K562 (cell line): Measurements from ENCODE around the gene DCAF7. TPM values are rescaled to one million over a fixed set of nuclear protein-coding genes. Genes with fewer than 3 reads are reported as not detected.

Experiments
- ATAC-seq: fragments of 200-7000 bp; cut with Tn5 transposase; 3 replicates; pipeline ENCODE4 v1.9.1; 2020; ENCODE audit warnings: moderate library complexity
- BruUV-seq: library from RNA; stranded (reverse); fragments of 400-500 nt; replicated peaks from 2 replicates; lab custom pipeline; 2021; lab: Mats Ljungman, UMichigan
- CTCF ChIA-PET: fragments of 300-600 bp; formaldehyde crosslinking; extraction: SDS; loops from one replicate; lab custom pipeline; 2021; ENCODE audit warnings: low intra/inter-chr PET ratio; lab: Yijun Ruan, JAX
- POLR2A ChIA-PET: fragments of 300-600, 350-650 bp; sonication (Branson Sonifier 250); formaldehyde crosslinking; extraction: SDS; loops from one replicate; lab custom pipeline; 2021; ENCODE audit warnings: antibody characterized with exemption, inconsistent platforms; lab: Yijun Ruan, JAX
- DNase-seq, 4 experiments: peaks; one replicate each; pipeline versions ENCODE4 v3.0.0 to v3.0.0-alpha.2; 2011 to 2018; ENCODE audit warnings: low spot score in 3 of 4, mixed read lengths in 3 of 4; ENCODE audit errors: extremely low read depth in 1 of 4
- FAIRE-seq: peaks from 2 replicates; lab custom pipeline; 2011; peaks lifted over from hg19 to GRCh38; lab: Jason Lieb, UNC
- H2AFZ ChIP-seq: 2 replicates; pipeline ENCODE4 v1.6.0; 2011; ENCODE audit warnings: low read depth, low read length, control low read depth, inconsistent platforms
- H3K27ac ChIP-seq: fragments of 200-600 bp; 3 replicates; pipeline ENCODE4 v1.8.0; 2011; ENCODE audit warnings: low read depth, mild to moderate bottlenecking, control low read depth, inconsistent platforms, low read length, moderate library complexity, mixed read lengths; ENCODE audit errors: extremely low read depth
- H3K27me3 ChIP-seq, 2 experiments: fragments of 300-600 bp in 1 of 2; 2 replicates in 1 of 2; 3 replicates in 1 of 2; pipeline versions ENCODE4 v1.6.0 to v1.8.0; 2011; ENCODE audit warnings: inconsistent platforms in 2 of 2, low read length in 2 of 2, mild to moderate bottlenecking in 1 of 2, mixed read lengths in 1 of 2, moderate library complexity in 1 of 2; ENCODE audit not compliant: control insufficient read depth in 2 of 2, insufficient read depth in 2 of 2
- H3K36me3 ChIP-seq: fragments of 300-600 bp; 3 replicates; pipeline ENCODE4 v1.8.0; 2011; ENCODE audit warnings: mild to moderate bottlenecking, low read length, inconsistent platforms; ENCODE audit not compliant: control insufficient read depth, insufficient read depth
- H3K4me1 ChIP-seq, 2 experiments: fragments of 200-600 bp in 1 of 2; replicated peaks in 1 of 2; 2 replicates in 1 of 2; 3 replicates in 1 of 2; pipeline versions ENCODE4 v1.5.1 to v1.8.0; 2011; ENCODE audit warnings: inconsistent platforms in 2 of 2, low read length in 2 of 2, mild to moderate bottlenecking in 1 of 2, mixed read lengths in 1 of 2, moderate library complexity in 1 of 2; ENCODE audit not compliant: control insufficient read depth in 2 of 2, insufficient read depth in 2 of 2
- H3K4me2 ChIP-seq: 2 replicates; pipeline ENCODE4 v1.6.1; 2011; ENCODE audit warnings: low read length, control low read depth, inconsistent platforms, mixed read lengths; ENCODE audit not compliant: insufficient read depth
- H3K4me3 ChIP-seq: fragments of 200-600 bp; sonication (generic), shearing (Covaris generic); 2 replicates; pipeline ENCODE4 v1.5.1; 2016; ENCODE audit warnings: control low read depth, inconsistent platforms
- H3K79me2 ChIP-seq: fragments of 200-600 bp; 3 replicates; pipeline ENCODE4 v1.8.0; 2011; ENCODE audit warnings: low read length, inconsistent platforms; ENCODE audit not compliant: control insufficient read depth, insufficient read depth
- H3K9ac ChIP-seq, 2 experiments: 2 replicates each; pipeline versions ENCODE4 v1.6.0 to v1.6.1; 2011; ENCODE audit warnings: low read depth in 2 of 2, low read length in 2 of 2, control low read depth in 1 of 2, inconsistent platforms in 1 of 2, mild to moderate bottlenecking in 1 of 2, mixed read lengths in 1 of 2; ENCODE audit not compliant: insufficient read depth in 1 of 2
- H3K9me1 ChIP-seq: one replicate; pipeline ENCODE4 v1.6.0; 2011; ENCODE audit warnings: inconsistent platforms, mild to moderate bottlenecking, low read length, moderate library complexity; ENCODE audit not compliant: control insufficient read depth, insufficient read depth
- H3K9me3 ChIP-seq: replicated peaks from 2 replicates; pipeline ENCODE4 v1.5.1; 2011; ENCODE audit warnings: low read depth, low read length, inconsistent platforms; ENCODE audit not compliant: control insufficient read depth, insufficient read depth
- H4K20me1 ChIP-seq: replicated peaks from 2 replicates; pipeline ENCODE4 v1.6.1; 2011; ENCODE audit warnings: low read length, inconsistent platforms, mixed read lengths; ENCODE audit not compliant: control insufficient read depth, insufficient read depth
- DACH1 ChIP-seq: fragments of 450-650 bp; IDR thresholded peaks from 2 replicates; pipeline ENCODE4 v1.6.1; 2018; ENCODE audit not compliant: partially characterized antibody
- E2F3 ChIP-seq: fragments of 250-450 bp; sonication (Bioruptor Pico); IDR thresholded peaks from 2 replicates; pipeline ENCODE4 v1.4.0; 2020; ENCODE audit warnings: mild to moderate bottlenecking
- E2F6 ChIP-seq, 2 experiments: IDR thresholded peaks; 2 replicates each; pipeline ENCODE4 v1.6.1; 2011; ENCODE audit warnings: borderline replicate concordance in 1 of 2, control low read depth in 1 of 2, low read depth in 1 of 2, low read length in 1 of 2, mild to moderate bottlenecking in 1 of 2, mixed read lengths in 1 of 2, moderate library complexity in 1 of 2; ENCODE audit not compliant: insufficient read depth in 1 of 2, insufficient read length in 1 of 2, poor library complexity in 1 of 2, severe bottlenecking in 1 of 2; ENCODE audit errors: extremely low read depth in 1 of 2
- FOSL1 ChIP-seq: fragments of 200-800 bp; sonication (Bioruptor generic); conservative IDR thresholded peaks from 2 replicates; pipeline ENCODE4 v1.6.1; 2016; ENCODE audit warnings: missing genetic modification characterization, missing compliant biosample characterization
- GABPA ChIP-seq: fragments of 200-800 bp; sonication (Bioruptor generic); conservative IDR thresholded peaks from 2 replicates; pipeline ENCODE4 v1.6.1; 2016; ENCODE audit warnings: low read depth, missing genetic modification characterization, missing compliant biosample characterization
- HES1 ChIP-seq: fragments of 450-650 bp; IDR thresholded peaks from 2 replicates; pipeline ENCODE4 v1.6.1; 2016; ENCODE audit warnings: low read depth, mild to moderate bottlenecking, moderate library complexity
- NCOA1 ChIP-seq: fragments of 450-650 bp; IDR thresholded peaks from 2 replicates; pipeline ENCODE4 v1.6.1; 2016; ENCODE audit warnings: low read depth
- NONO ChIP-seq, 2 experiments: fragments of 200-400 bp in 1 of 2; fragments of 450-650 bp in 1 of 2; formaldehyde crosslinking in 1 of 2; IDR thresholded peaks; 2 replicates each; pipeline ENCODE4 v1.6.1; 2017; ENCODE audit warnings: low read depth in 2 of 2, mild to moderate bottlenecking in 2 of 2, moderate library complexity in 2 of 2, low read length in 1 of 2
- ZBTB1 ChIP-seq: sonication (generic); formaldehyde crosslinking; IDR thresholded peaks from 2 replicates; pipeline ENCODE4 v1.8.1; 2023; ENCODE audit warnings: missing genetic modification reagents, low read depth, mild to moderate bottlenecking, borderline replicate concordance
- ZNF134 ChIP-seq: fragments of 250-450 bp; sonication (Bioruptor Pico); conservative IDR thresholded peaks from 2 replicates; pipeline ENCODE4 v1.4.0; 2020
- ZNF77 ChIP-seq: fragments of 250-450 bp; sonication (Bioruptor Pico); IDR thresholded peaks from 2 replicates; pipeline ENCODE4 v1.5.0; 2020
- ZNF778 ChIP-seq: fragments of 450-650 bp; formaldehyde crosslinking; IDR thresholded peaks from 2 replicates; pipeline ENCODE4 v1.4.0; 2020; ENCODE audit warnings: mild to moderate bottlenecking, moderate library complexity
- WGBS: fragments of 100-300 bp; shearing (Covaris generic); methylation state at CpG from one replicate; pipeline ENCODE4 v1.1.6; 2016; ENCODE audit warnings: low coverage, mixed read lengths; ENCODE audit not compliant: insufficient coverage; ENCODE audit errors: missing lambda C conversion rate; 5-methylcytosine and 5-hydroxymethylcytosine counted together
- in situ Hi-C: fragments of 300-500 bp; cut with MboI; formaldehyde crosslinking; loops from 4 replicates; pipeline ENCODE4 v1.15.0; 2018; ENCODE audit warnings: inconsistent platforms, mixed read lengths
- intact Hi-C: fragments of 100-400 bp; cut with micrococcal nuclease; formaldehyde crosslinking; loops from 2 replicates; pipeline ENCODE4 v1.14.2; 2022
- polyA plus RNA-seq, 8 experiments: library from polyadenylated mRNA; depleted of rRNA in 4 of 8; stranded (reverse) in 5 of 8; unstranded in 3 of 8; fragments of >200 nt; fragmentation: Nextera tagmentation in 2 of 8; fragmentation: Illumina TruSeq in 1 of 8; extraction: Ambion mirVana in 2 of 8; extraction: Trizol in 1 of 8; gene quantifications; 2 replicates each; pipeline versions ENCODE4 v1.2.1 to v1.2.3, GENCODE V29; 2011 to 2014; ENCODE audit warnings: inconsistent platforms in 1 of 8, missing spikeins in 1 of 8
- total RNA-seq, 7 experiments: library from RNA; depleted of rRNA in 6 of 7; stranded (reverse); fragments of >200 nt in 6 of 7; fragmentation: Illumina TruSeq in 2 of 7; extraction: Trizol in 2 of 7; gene quantifications; 2 replicates each; pipeline versions ENCODE4 v1.2.1 to v1.2.3, GENCODE V29; 2011 to 2021; ENCODE audit warnings: low replicate concordance in 1 of 7

The DCAF7 gene
- total and polyA plus RNA-seq, 9 of the 15 experiments (the other 6 are each of a cell fraction or from before 2014, with no cell fraction given) = 30.8 to 123 (median 40.2) TPM

DNA sequence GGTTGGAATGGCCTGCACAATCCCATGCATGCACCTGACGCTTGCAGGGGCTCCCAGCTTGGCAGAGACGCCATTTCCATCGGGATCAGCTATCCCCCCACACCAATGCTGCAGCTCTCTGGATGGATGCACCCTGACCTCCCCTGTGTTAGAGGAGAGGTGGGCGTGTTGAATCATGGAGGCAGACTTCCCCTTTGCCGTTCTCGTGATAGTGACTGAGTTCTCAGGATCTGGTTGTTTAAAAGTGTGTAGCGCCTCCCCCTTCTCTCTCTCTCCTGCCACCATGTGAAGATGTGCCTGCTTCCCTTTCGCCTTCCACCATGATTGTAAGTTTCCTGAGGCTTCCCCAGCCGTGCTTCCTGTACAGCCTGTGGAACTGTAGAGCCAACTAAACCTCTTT is 44.9 kb upstream of the DCAF7 start:
- no TSS peak for BruUV-seq
- in situ Hi-C loops (no loop called here), intact Hi-C loops (no loop called here)
- FAIRE-seq = no peak
- no peaks in the 10 kb centered on the region for H3K79me2 ChIP-seq
- no peak for TF ChIP-seq ZBTB1 (CRISPR knock-in tag)
- TF ChIP-seq DACH1 = no peak
- no peak for TF ChIP-seq ZNF778 (CRISPR knock-in tag)
- TF ChIP-seq GABPA (tag) = no peak
- no peak for TF ChIP-seq ZNF77 (CRISPR knock-in tag)
- TF ChIP-seq ZNF134 (CRISPR knock-in tag) = no peak
- TF ChIP-seq NCOA1 = no peak
- no peak for TF ChIP-seq FOSL1
- TF ChIP-seq E2F3 (CRISPR knock-in tag) = no peak
- TF ChIP-seq E2F6 (IDR thresholded peaks at IDR 0.05; ENCODE audit: borderline replicate concordance in 1 of 2, extremely low read depth in 1 of 2, insufficient read depth in 1 of 2, insufficient read length in 1 of 2, low read depth in 1 of 2, low read length in 1 of 2, poor library complexity in 1 of 2, severe bottlenecking in 1 of 2) = no peak
- TF ChIP-seq HES1 = no peak
- TF ChIP-seq NONO (IDR thresholded peaks at IDR 0.05; ENCODE audit: low read depth in 2 of 2, low read length in 1 of 2) = no peak
- H3K4me2 ChIP-seq = no peak overlapping the region
- ChIA-PET POLR2A (interaction anchor here (0.6 kb wide), 1 partner anchor 9 kb away, joined by 3 read pairs; no protein-coding TSS in a partner anchor), CTCF (no interaction called here)
- H4K20me1 ChIP-seq = peaks cover 6% of the 10 kb centered on the region
- H3K9me1 ChIP-seq = no peaks in the 10 kb centered on the region
- no peak overlapping the region for H3K27ac ChIP-seq
- H3K4me1 ChIP-seq = no peaks in the 10 kb centered on the region; a peak in 1 of 5 replicates
- 0 out of 2 replicates have a peak, but pooled peaks cover 2% of the 10 kb centered on the region for H3K9me3 ChIP-seq
- H3K27me3 ChIP-seq = peaks cover 41 to 63% of the 10 kb centered on the region in 2 experiments
- no peak for ATAC-seq
- 1% methylated on average over 9 of the region's 9 CpGs for WGBS
- no peaks in the 10 kb centered on the region for H3K36me3 ChIP-seq
- no peak overlapping the region for H3K4me3 ChIP-seq
- H3K9ac ChIP-seq = no peak overlapping the region
- DNase-seq = no peak
- no peak overlapping the region for H2AFZ ChIP-seq
